ENCODE results near the gene NME2.

The NME2 gene

DNA sequence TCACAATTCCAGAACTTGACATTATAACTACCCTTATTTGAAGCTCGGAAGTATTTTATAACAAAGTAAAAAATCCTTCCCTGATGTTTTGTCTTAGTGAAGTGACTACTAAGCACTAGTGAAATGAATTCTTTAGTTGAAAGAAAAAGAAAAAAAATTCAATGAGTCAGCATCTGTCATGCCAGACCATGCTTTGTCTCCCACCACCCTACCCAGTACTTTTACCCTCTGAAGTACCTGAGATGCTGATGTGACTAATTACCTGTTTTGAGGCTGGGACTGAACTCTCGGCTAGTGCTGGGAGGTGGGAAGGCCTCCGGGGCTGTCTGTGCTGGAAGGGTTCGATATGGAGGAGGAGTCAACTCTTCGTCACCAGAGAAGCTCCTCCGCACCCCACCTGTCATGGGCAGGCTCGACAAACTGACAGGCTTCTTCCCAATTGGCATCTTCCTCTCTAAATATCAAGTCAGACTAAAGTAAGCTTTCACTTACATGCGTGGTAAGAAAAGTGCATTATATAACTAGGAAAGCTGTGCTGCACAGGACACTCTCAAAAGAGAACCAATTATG is 19.6 kb downstream of the NME2 start:
- no peak overlapping the region for H3K4me3 ChIP-seq (ENCODE audit: low read depth, low read length)
- no peak for DNase-seq (ENCODE audit: low read depth)
- no peak for TF ChIP-seq CTCF (conservative IDR thresholded peaks at IDR 0.05; ENCODE audit: low read depth, low read length)

DNA sequence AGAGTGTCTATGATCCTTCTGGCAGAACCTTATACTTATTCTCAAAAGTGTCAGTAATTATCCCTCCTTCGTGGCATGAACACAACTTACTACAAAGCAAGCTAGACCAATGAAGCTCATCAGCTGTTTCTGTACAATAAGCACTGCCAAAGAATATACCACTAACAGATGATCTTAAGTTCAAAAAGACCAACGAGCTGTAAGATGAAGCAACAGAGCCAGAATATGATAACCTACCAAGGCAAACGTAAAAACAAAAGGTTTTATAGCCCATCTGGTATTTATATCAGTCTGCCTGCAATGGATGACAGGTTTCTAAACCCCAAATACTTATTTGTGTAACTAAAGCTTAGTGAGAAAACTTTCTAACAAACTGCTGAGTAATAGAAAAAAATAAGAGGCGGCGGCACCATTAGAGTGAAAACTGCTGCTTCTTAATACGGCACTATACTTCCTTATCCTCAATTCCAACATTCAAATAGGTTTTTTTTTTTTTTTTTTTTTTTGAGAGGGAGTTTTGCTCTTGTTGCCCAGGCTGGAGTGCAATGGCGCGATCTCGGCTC is 22.1 kb downstream of the NME2 start:
- DNase-seq (ENCODE audit: low read depth), result no peak
- H3K4me3 ChIP-seq (ENCODE audit: low read depth, low read length), result no peak overlapping the region
- TF ChIP-seq CTCF (conservative IDR thresholded peaks at IDR 0.05; ENCODE audit: low read depth, low read length), result no peak

- H3K4me3 ChIP-seq (ENCODE audit: low read depth, low read length), result no peak overlapping the region
- no peak for DNase-seq (ENCODE audit: low read depth)
- TF ChIP-seq CTCF (conservative IDR thresholded peaks at IDR 0.05; ENCODE audit: low read depth, low read length), result no peak
Observed at GRCh38 chr17:51189162-51189561, 23.0 kb downstream of the NME2 start.

- TF ChIP-seq CTCF (conservative IDR thresholded peaks at IDR 0.05; ENCODE audit: low read depth, low read length), result no peak
- no peak overlapping the region for H3K4me3 ChIP-seq (ENCODE audit: low read depth, low read length)
- DNase-seq (ENCODE audit: low read depth), result peak; percentile 54
Observed at GRCh38 chr17:51189628-51190027, 23.4 kb downstream of the NME2 start.

DNA sequence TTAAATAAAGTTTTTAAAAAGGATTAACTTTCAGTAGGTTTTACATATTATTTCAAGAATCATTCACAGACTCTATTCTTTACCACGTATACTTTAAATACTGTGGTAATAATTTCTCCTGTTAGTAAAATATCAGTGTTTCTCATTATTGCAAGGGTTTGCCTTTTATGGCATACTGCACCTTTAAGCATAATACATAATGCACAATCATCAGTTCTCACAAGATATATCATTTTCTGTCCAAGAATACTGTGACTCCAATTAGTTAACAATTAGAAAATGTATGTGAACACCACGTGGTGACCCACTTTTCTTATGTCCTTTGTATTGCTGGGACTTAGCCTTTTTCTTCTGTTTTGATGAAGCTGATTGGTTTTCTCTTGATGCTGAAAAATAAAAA is 25.7 kb downstream of the NME2 start:
- DNase-seq (ENCODE audit: low read depth), result no peak
- H3K4me3 ChIP-seq (ENCODE audit: low read depth, low read length), result no peak overlapping the region
- TF ChIP-seq CTCF (conservative IDR thresholded peaks at IDR 0.05; ENCODE audit: low read depth, low read length), result no peak

DNA sequence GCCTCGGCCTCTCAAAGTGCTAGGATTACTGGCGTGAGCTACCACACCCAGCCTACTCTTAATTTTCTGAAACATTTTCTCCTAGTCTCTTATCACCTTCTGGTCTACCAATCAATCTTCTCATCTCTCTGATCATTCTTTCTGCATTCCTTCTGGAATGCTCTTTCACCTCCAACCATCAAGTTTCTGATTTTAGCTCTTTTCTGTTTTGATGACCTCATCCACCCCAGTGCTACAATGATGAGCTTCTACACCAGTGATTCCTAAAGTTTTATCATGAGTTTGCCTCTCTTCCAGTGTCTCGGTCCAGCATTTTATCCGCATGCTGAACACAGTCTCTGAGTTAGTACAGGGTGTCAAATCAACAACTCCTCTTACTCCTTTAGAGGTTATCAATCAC is 31.5 kb downstream of the NME2 start:
- no peak for DNase-seq (ENCODE audit: low read depth)
- no peak overlapping the region for H3K4me3 ChIP-seq (ENCODE audit: low read depth, low read length)
- no peak for TF ChIP-seq CTCF (conservative IDR thresholded peaks at IDR 0.05; ENCODE audit: low read depth, low read length)

DNA sequence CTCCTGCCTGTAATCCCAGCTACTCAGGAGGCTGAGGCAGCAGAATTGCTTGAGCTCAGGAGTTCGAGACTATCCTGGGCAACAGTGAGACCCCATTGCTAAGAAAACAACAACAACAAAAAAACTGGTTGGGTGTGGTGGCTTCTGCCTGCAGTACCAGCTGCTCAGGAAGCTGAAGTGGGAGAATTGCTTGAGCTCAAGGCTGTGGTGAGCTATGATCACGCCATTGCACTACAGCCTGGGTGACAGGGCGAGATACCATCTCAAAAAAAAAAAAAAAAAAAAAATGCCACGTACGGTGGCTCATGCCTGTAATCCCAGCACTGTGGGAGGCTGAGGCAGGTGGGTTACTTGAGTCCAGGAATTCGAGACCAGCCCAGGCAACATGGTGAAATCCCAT is 34.1 kb downstream of the NME2 start:
- no peak for TF ChIP-seq CTCF (conservative IDR thresholded peaks at IDR 0.05; ENCODE audit: low read depth, low read length)
- no peak overlapping the region for H3K4me3 ChIP-seq (ENCODE audit: low read depth, low read length)
- DNase-seq (ENCODE audit: low read depth), result no peak

Data from choroid plexus epithelial cell (primary cell).